HEK293 (cell line): Measurements from ENCODE around the gene SPART.

ENCODE experiments used
- CTCF ChIA-PET: fragments of 350-600 bp; formaldehyde crosslinking; extraction: SDS; loops from one replicate; lab custom pipeline; 2021; ENCODE audit warnings: antibody characterized with exemption; lab: Yijun Ruan, JAX
- POLR2A ChIA-PET: fragments of 300-600 bp; formaldehyde crosslinking; extraction: SDS; loops from one replicate; lab custom pipeline; 2020; ENCODE audit warnings: antibody characterized with exemption, inconsistent platforms; lab: Yijun Ruan, JAX
- H3K27ac ChIP-seq: fragments of 200-500 bp; sonication (Bioruptor generic); 2 replicates; pipeline ENCODE4 v1.5.1; 2014; ENCODE audit warnings: low read depth, low read length, control low read depth, inconsistent platforms; ENCODE audit errors: extremely low read depth
- H3K36me3 ChIP-seq, 2 experiments: fragments of 200-500 bp in 1 of 2; sonication (Bioruptor generic) in 1 of 2; 1 replicate in 1 of 2; 2 replicates in 1 of 2; pipeline ENCODE4 v1.5.1; 2014 to 2017; ENCODE audit warnings: inconsistent platforms in 2 of 2, low read length in 2 of 2; ENCODE audit not compliant: control insufficient read depth in 2 of 2, insufficient read depth in 1 of 2
- H3K4me1 ChIP-seq: fragments of 200-500 bp; sonication (Bioruptor generic); 2 replicates; pipeline ENCODE4 v1.5.1; 2014; ENCODE audit warnings: mild to moderate bottlenecking, low read length, inconsistent platforms; ENCODE audit not compliant: control insufficient read depth, insufficient read depth
- H3K4me3 ChIP-seq: 2 replicates; pipeline ENCODE4 v1.5.1; 2011; ENCODE audit warnings: low read depth, mild to moderate bottlenecking, control low read depth, low read length, moderate library complexity
- H3K9me3 ChIP-seq: fragments of 200-500 bp; sonication (Bioruptor generic); 2 replicates; pipeline ENCODE4 v1.5.1; 2014; ENCODE audit warnings: low read depth, low read length, inconsistent platforms; ENCODE audit not compliant: control insufficient read depth, insufficient read depth
- BCL11B ChIP-seq: fragments of 450-650 bp; formaldehyde crosslinking; IDR thresholded peaks from 2 replicates; pipeline ENCODE4 v1.5.1; 2016; ENCODE audit warnings: low read depth, missing biosample characterization, missing genetic modification characterization
- KLF9 ChIP-seq: fragments of 450-650 bp; formaldehyde crosslinking; IDR thresholded peaks from 2 replicates; pipeline ENCODE4 v1.5.1; 2016; ENCODE audit warnings: missing biosample characterization, missing genetic modification characterization, low read depth
- MZF1 ChIP-seq: fragments of 450-650 bp; formaldehyde crosslinking; IDR thresholded peaks from 2 replicates; pipeline ENCODE4 v1.5.1; 2017; ENCODE audit warnings: missing biosample characterization, missing genetic modification characterization, borderline replicate concordance
- PRDM2 ChIP-seq: fragments of 450-650 bp; formaldehyde crosslinking; IDR thresholded peaks from 2 replicates; pipeline ENCODE4 v1.5.1; 2016; ENCODE audit warnings: missing biosample characterization, missing genetic modification characterization, borderline replicate concordance
- PRDM6 ChIP-seq: fragments of 450-650 bp; formaldehyde crosslinking; IDR thresholded peaks from 2 replicates; pipeline ENCODE4 v1.5.1; 2017; ENCODE audit warnings: missing biosample characterization, missing genetic modification characterization
- SP7 ChIP-seq: fragments of 450-650 bp; formaldehyde crosslinking; IDR thresholded peaks from 2 replicates; pipeline ENCODE4 v1.5.1; 2016; ENCODE audit warnings: missing biosample characterization, missing genetic modification characterization
- YY1 ChIP-seq: fragments of 450-650 bp; formaldehyde crosslinking; IDR thresholded peaks from 2 replicates; pipeline ENCODE4 v1.5.1; 2018; ENCODE audit warnings: missing biosample characterization, missing genetic modification characterization
- ZBTB1 ChIP-seq: fragments of 450-650 bp; formaldehyde crosslinking; IDR thresholded peaks from 2 replicates; pipeline ENCODE4 v1.5.1; 2016; ENCODE audit warnings: missing biosample characterization, missing genetic modification characterization
- ZBTB17 ChIP-seq: fragments of 450-650 bp; formaldehyde crosslinking; IDR thresholded peaks from 2 replicates; pipeline ENCODE4 v1.5.1; 2016; ENCODE audit warnings: missing biosample characterization, missing genetic modification characterization
- ZBTB7A ChIP-seq: fragments of 450-650 bp; formaldehyde crosslinking; IDR thresholded peaks from 2 replicates; pipeline ENCODE4 v1.5.1; 2016; ENCODE audit warnings: low read depth, missing biosample characterization, missing genetic modification characterization
- ZNF121 ChIP-seq: fragments of 450-650 bp; formaldehyde crosslinking; IDR thresholded peaks from 2 replicates; pipeline ENCODE4 v1.5.1; 2016; ENCODE audit warnings: missing biosample characterization, missing genetic modification characterization
- ZNF16 ChIP-seq: fragments of 450-650 bp; formaldehyde crosslinking; IDR thresholded peaks from 2 replicates; pipeline ENCODE4 v1.5.1; 2016; ENCODE audit warnings: low read depth, missing biosample characterization, missing genetic modification characterization
- ZNF202 ChIP-seq: fragments of 450-650 bp; formaldehyde crosslinking; IDR thresholded peaks from 2 replicates; pipeline ENCODE4 v1.5.1; 2016; ENCODE audit warnings: missing biosample characterization, missing genetic modification characterization, borderline replicate concordance
- ZNF24 ChIP-seq: fragments of 450-650 bp; formaldehyde crosslinking; IDR thresholded peaks from 2 replicates; pipeline ENCODE4 v1.5.1; 2016; ENCODE audit warnings: missing biosample characterization, missing genetic modification characterization
- ZNF266 ChIP-seq: fragments of 450-650 bp; formaldehyde crosslinking; IDR thresholded peaks from 2 replicates; pipeline ENCODE4 v1.5.1; 2016; ENCODE audit warnings: missing biosample characterization, missing genetic modification characterization, low read depth
- ZNF274 ChIP-seq, 2 experiments: fragments of 200-500 bp in 1 of 2; fragments of 450-650 bp in 1 of 2; sonication (Bioruptor generic) in 1 of 2; formaldehyde crosslinking in 1 of 2; IDR thresholded peaks; 2 replicates each; pipeline versions ENCODE4 v1.5.1 to v1.6.1; 2014 to 2016; ENCODE audit warnings: borderline replicate concordance in 1 of 2, inconsistent platforms in 1 of 2, low read length in 1 of 2, missing biosample characterization in 1 of 2, missing genetic modification characterization in 1 of 2
- ZNF362 ChIP-seq: fragments of 450-650 bp; formaldehyde crosslinking; IDR thresholded peaks from 2 replicates; pipeline ENCODE4 v1.5.1; 2016; ENCODE audit warnings: missing biosample characterization, missing genetic modification characterization
- ZNF510 ChIP-seq: fragments of 450-650 bp; formaldehyde crosslinking; IDR thresholded peaks from 2 replicates; pipeline ENCODE4 v1.5.1; 2018; ENCODE audit warnings: mild to moderate bottlenecking, missing genetic modification characterization, missing biosample characterization; ENCODE audit not compliant: insufficient replicate concordance
- ZNF514 ChIP-seq: fragments of 450-650 bp; formaldehyde crosslinking; IDR thresholded peaks from 2 replicates; pipeline ENCODE4 v1.5.1; 2016; ENCODE audit warnings: missing biosample characterization, missing genetic modification characterization
- ZNF529 ChIP-seq: fragments of 450-650 bp; formaldehyde crosslinking; IDR thresholded peaks from 2 replicates; pipeline ENCODE4 v1.5.1; 2017; ENCODE audit warnings: missing genetic modification characterization, missing biosample characterization; ENCODE audit not compliant: insufficient replicate concordance
- ZNF555 ChIP-seq: fragments of 450-650 bp; formaldehyde crosslinking; conservative IDR thresholded peaks from 2 replicates; pipeline ENCODE4 v1.5.1; 2017; ENCODE audit warnings: missing biosample characterization, mild to moderate bottlenecking, missing genetic modification characterization, inconsistent platforms
- ZNF571 ChIP-seq: fragments of 450-650 bp; formaldehyde crosslinking; IDR thresholded peaks from 2 replicates; pipeline ENCODE4 v1.5.0; 2017; ENCODE audit warnings: missing biosample characterization, missing genetic modification characterization
- ZNF580 ChIP-seq: fragments of 450-650 bp; formaldehyde crosslinking; IDR thresholded peaks from 2 replicates; pipeline ENCODE4 v1.5.1; 2016; ENCODE audit warnings: missing biosample characterization, missing genetic modification characterization
- ZNF624 ChIP-seq: fragments of 450-650 bp; formaldehyde crosslinking; IDR thresholded peaks from 2 replicates; pipeline ENCODE4 v1.5.1; 2017; ENCODE audit warnings: missing biosample characterization, missing genetic modification characterization
- ZNF677 ChIP-seq: fragments of 450-650 bp; IDR thresholded peaks from 2 replicates; pipeline ENCODE4 v1.5.0; 2018; ENCODE audit warnings: missing biosample characterization, mild to moderate bottlenecking, missing genetic modification characterization, moderate library complexity
- ZNF747 ChIP-seq: fragments of 450-650 bp; formaldehyde crosslinking; IDR thresholded peaks from 2 replicates; pipeline ENCODE4 v1.5.1; 2016; ENCODE audit warnings: missing biosample characterization, missing genetic modification characterization
- ZNF791 ChIP-seq: fragments of 450-650 bp; formaldehyde crosslinking; IDR thresholded peaks from 2 replicates; pipeline ENCODE4 v1.5.1; 2016; ENCODE audit warnings: missing biosample characterization, missing genetic modification characterization
- ZSCAN30 ChIP-seq: fragments of 450-650 bp; IDR thresholded peaks from 2 replicates; pipeline ENCODE4 v1.5.1; 2018; ENCODE audit warnings: missing biosample characterization, mild to moderate bottlenecking, missing genetic modification characterization, moderate library complexity

The SPART gene

GRCh38 chr13:36344173-36344572 lies 2.0 kb downstream of the SPART start (continued):
- TF ChIP-seq PRDM2 (tag by site-specific recombination) (no peak), ZNF510 (tag by site-specific recombination) (no peak), ZBTB7A (tag by site-specific recombination) (no peak), ZNF274 (IDR thresholded peaks at IDR 0.05; ENCODE audit: low read length) (no peak), ZNF274 (tag by site-specific recombination; IDR thresholded peaks at IDR 0.05; ENCODE audit: borderline replicate concordance) (no peak), MZF1 (tag by site-specific recombination) (no peak), PRDM6 (no peak), ZNF121 (tag by site-specific recombination) (no peak), ZNF529 (tag by site-specific recombination) (no peak), ZSCAN30 (tag by site-specific recombination) (no peak), ZNF514 (tag by site-specific recombination) (no peak), BCL11B (tag by site-specific recombination) (no peak), ZNF362 (no peak)

GRCh38 chr13:36343766-36344165 lies 2.4 kb downstream of the SPART start:
- POLR2A ChIA-PET: no interaction called here
- no peaks in the 10 kb centered on the region for H3K4me1 ChIP-seq
- no peaks in the 10 kb centered on the region for H3K9me3 ChIP-seq
- no peaks in the 10 kb centered on the region for H3K36me3 ChIP-seq
- no peak overlapping the region for H3K4me3 ChIP-seq
- H3K27ac ChIP-seq: no peak overlapping the region
- CTCF ChIA-PET: interaction anchor here (1.1 to 1.7 kb wide), 3 partner anchors 13 to 61 kb away, joined by 3 to 5 read pairs (median 4); no protein-coding TSS in a partner anchor
- TF ChIP-seq ZNF266: no peak
- TF ChIP-seq ZNF24 (tag by site-specific recombination): no peak
- no peak for TF ChIP-seq ZNF624 (tag by site-specific recombination)
- no peak for TF ChIP-seq ZNF791 (tag by site-specific recombination)
- no peak for TF ChIP-seq ZBTB1
- no peak for TF ChIP-seq KLF9 (tag by site-specific recombination)
- TF ChIP-seq ZBTB17 (tag by site-specific recombination): no peak
- TF ChIP-seq SP7 (tag by site-specific recombination): no peak
- no peak for TF ChIP-seq ZNF202 (tag by site-specific recombination)
- TF ChIP-seq ZNF747 (tag by site-specific recombination): no peak
- TF ChIP-seq YY1 (tag by site-specific recombination): no peak
- TF ChIP-seq ZNF580 (tag by site-specific recombination): no peak
- TF ChIP-seq ZNF571 (tag by site-specific recombination): no peak
- TF ChIP-seq ZNF555 (tag by site-specific recombination): no peak
- TF ChIP-seq ZNF16 (tag by site-specific recombination): no peak
- TF ChIP-seq ZNF677: no peak
